Measurements from ENCODE around the gene TOLLIP.

TOLLIP gene

GRCh38 chr11:1254733-1255132 lies 54.7 kb downstream of the TOLLIP start:
- no peak overlapping the region for H3K9ac ChIP-seq (ENCODE audit: low read length)
- TF ChIP-seq EZH2 (IDR thresholded peaks at IDR 0.05; ENCODE audit: borderline replicate concordance, low read length) = no peak
- TF ChIP-seq, protein P1, sequence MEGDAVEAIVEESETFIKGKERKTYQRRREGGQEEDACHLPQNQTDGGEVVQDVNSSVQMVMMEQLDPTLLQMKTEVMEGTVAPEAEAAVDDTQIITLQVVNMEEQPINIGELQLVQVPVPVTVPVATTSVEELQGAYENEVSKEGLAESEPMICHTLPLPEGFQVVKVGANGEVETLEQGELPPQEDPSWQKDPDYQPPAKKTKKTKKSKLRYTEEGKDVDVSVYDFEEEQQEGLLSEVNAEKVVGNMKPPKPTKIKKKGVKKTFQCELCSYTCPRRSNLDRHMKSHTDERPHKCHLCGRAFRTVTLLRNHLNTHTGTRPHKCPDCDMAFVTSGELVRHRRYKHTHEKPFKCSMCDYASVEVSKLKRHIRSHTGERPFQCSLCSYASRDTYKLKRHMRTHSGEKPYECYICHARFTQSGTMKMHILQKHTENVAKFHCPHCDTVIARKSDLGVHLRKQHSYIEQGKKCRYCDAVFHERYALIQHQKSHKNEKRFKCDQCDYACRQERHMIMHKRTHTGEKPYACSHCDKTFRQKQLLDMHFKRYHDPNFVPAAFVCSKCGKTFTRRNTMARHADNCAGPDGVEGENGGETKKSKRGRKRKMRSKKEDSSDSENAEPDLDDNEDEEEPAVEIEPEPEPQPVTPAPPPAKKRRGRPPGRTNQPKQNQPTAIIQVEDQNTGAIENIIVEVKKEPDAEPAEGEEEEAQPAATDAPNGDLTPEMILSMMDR (IDR thresholded peaks at IDR 0.05; ENCODE audit: low read length) = no peak
- H3K9me3 ChIP-seq (ENCODE audit: low read length) = no peaks in the 10 kb centered on the region
- no peaks in the 10 kb centered on the region for H3K27me3 ChIP-seq (ENCODE audit: insufficient read depth, low read length)
- no peaks in the 10 kb centered on the region for H4K20me1 ChIP-seq (ENCODE audit: insufficient read depth, low read length)
- H3K36me3 ChIP-seq (ENCODE audit: insufficient read depth, low read length) = no peaks in the 10 kb centered on the region
- no peaks in the 10 kb centered on the region for H3K9me2 ChIP-seq (ENCODE audit: low read depth, low read length)
- no peaks in the 10 kb centered on the region for H3K79me2 ChIP-seq (ENCODE audit: insufficient read depth, low read length)
- no peaks in the 10 kb centered on the region for H3K4me1 ChIP-seq (ENCODE audit: insufficient read depth, low read length, severe bottlenecking)
- H3K4me3 ChIP-seq (ENCODE audit: low read depth, low read length, poor library complexity, severe bottlenecking) = no peak overlapping the region
- H3K4me2 ChIP-seq (ENCODE audit: low read length) = no peak overlapping the region
- H3F3A ChIP-seq (ENCODE audit: insufficient read depth, low read length) = no peaks in the 10 kb centered on the region
- no peak overlapping the region for H2AFZ ChIP-seq (ENCODE audit: low read length)
- no peak overlapping the region for H3K27ac ChIP-seq (ENCODE audit: low read depth, low read length, poor library complexity, severe bottlenecking)

- H3K27me3 ChIP-seq (ENCODE audit: insufficient read depth, low read length) = no peaks in the 10 kb centered on the region
Measured at GRCh38 chr11:1254086-1254648, 55.3 kb downstream of the TOLLIP start.

DNA sequence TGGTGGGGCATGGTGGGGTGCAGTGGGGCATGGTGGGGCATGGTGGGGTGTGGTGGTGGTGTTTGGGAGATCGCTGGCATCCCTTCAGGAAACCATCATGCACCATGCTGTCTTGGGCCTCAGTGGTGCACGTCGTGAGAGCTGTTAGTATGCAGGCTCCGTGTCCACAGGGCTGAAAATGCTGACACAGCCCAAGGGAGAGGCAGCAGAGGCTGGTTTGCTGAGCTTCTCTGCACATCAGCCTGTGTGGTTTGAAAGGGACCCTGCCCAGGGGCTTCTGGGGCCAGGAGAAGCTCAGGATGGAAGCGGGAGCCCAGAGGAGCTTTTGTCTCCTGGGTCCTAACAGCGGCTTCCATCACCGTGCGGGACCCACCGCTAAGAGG lies 56.3 kb downstream of the TOLLIP start:
- Histone ChIP-seq H3K27ac (ENCODE audit: low read depth, low read length, poor library complexity, severe bottlenecking) (no peak overlapping the region), H3K36me3 (ENCODE audit: insufficient read depth, low read length) (no peaks in the 10 kb centered on the region), H3K9ac (ENCODE audit: low read length) (no peak overlapping the region), H3K27me3 (ENCODE audit: insufficient read depth, low read length) (no peaks in the 10 kb centered on the region), H3K79me2 (ENCODE audit: insufficient read depth, low read length) (no peaks in the 10 kb centered on the region), H4K20me1 (ENCODE audit: insufficient read depth, low read length) (no peaks in the 10 kb centered on the region), H2AFZ (ENCODE audit: low read length) (no peak overlapping the region), H3K9me2 (ENCODE audit: low read depth, low read length) (no peaks in the 10 kb centered on the region), H3F3A (ENCODE audit: insufficient read depth, low read length) (no peaks in the 10 kb centered on the region), H3K4me3 (ENCODE audit: low read depth, low read length, poor library complexity, severe bottlenecking) (no peak overlapping the region), H3K9me3 (ENCODE audit: low read length) (no peaks in the 10 kb centered on the region), H3K4me2 (ENCODE audit: low read length) (no peak overlapping the region), H3K4me1 (ENCODE audit: insufficient read depth, low read length, severe bottlenecking) (no peaks in the 10 kb centered on the region)
- no peak for TF ChIP-seq EZH2 (IDR thresholded peaks at IDR 0.05; ENCODE audit: borderline replicate concordance, low read length)
- TF ChIP-seq, protein P1 (IDR thresholded peaks at IDR 0.05; ENCODE audit: low read length) = no peak

More at GRCh38 chr11:1254086-1254648, 55.3 kb downstream of the TOLLIP start:
- Histone ChIP-seq H3K79me2 (ENCODE audit: insufficient read depth, low read length) (no peaks in the 10 kb centered on the region), H3K36me3 (ENCODE audit: insufficient read depth, low read length) (no peaks in the 10 kb centered on the region), H3K4me1 (ENCODE audit: insufficient read depth, low read length, severe bottlenecking) (no peaks in the 10 kb centered on the region), H2AFZ (ENCODE audit: low read length) (no peak overlapping the region), H3F3A (ENCODE audit: insufficient read depth, low read length) (no peaks in the 10 kb centered on the region), H3K27ac (ENCODE audit: low read depth, low read length, poor library complexity, severe bottlenecking) (no peak overlapping the region), H4K20me1 (ENCODE audit: insufficient read depth, low read length) (no peaks in the 10 kb centered on the region), H3K4me2 (ENCODE audit: low read length) (no peak overlapping the region), H3K9me2 (ENCODE audit: low read depth, low read length) (no peaks in the 10 kb centered on the region), H3K4me3 (ENCODE audit: low read depth, low read length, poor library complexity, severe bottlenecking) (no peak overlapping the region), H3K9me3 (ENCODE audit: low read length) (no peaks in the 10 kb centered on the region), H3K9ac (ENCODE audit: low read length) (no peak overlapping the region)
- TF ChIP-seq EZH2 (IDR thresholded peaks at IDR 0.05; ENCODE audit: borderline replicate concordance, low read length) = no peak
- TF ChIP-seq, protein P1 (IDR thresholded peaks at IDR 0.05; ENCODE audit: low read length) = no peak

Data from OCI-LY1 (cell line).